ENCODE data around the gene GSDME.

GSDME gene

DNA sequence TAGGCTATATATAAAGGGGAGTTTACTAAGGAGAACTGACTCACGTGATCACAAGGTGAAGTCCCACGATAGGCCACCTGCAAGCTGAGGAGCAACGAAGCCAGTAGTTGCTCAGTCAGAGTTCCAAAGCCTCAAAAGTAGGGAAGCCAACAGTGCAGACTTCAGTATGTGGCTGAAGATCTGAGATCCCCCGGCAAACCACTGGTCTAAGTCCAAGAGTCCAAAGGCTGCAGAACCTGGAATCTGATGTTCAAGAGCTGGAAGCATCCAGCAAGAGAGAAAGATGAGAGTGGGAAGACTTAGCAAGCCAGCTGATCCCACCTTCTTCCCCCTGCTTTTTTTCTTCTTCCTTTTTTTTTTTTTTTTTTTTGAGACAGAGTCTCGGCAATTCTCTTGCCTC, 27.0 kb upstream of the GSDME start:
- Histone ChIP-seq H3K36me3 (ENCODE audit: control insufficient read depth in 2 of 2, insufficient read depth in 1 of 2, low read length in 2 of 2) (no peaks in the 10 kb centered on the region), H3K9me3 (ENCODE audit: control insufficient read depth, insufficient read depth, low read depth, low read length) (no peaks in the 10 kb centered on the region), H3K27ac (ENCODE audit: extremely low read depth, low read depth, low read length) (no peak overlapping the region), H3K4me3 (ENCODE audit: low read depth, low read length) (no peak overlapping the region), H3K4me1 (ENCODE audit: control insufficient read depth, insufficient read depth, low read length) (no peaks in the 10 kb centered on the region)
- ChIA-PET CTCF (interaction anchor here (0.6 to 1.7 kb wide), 3 partner anchors 28 to 314 kb away, joined by 3 to 9 read pairs (median 4); no protein-coding TSS in a partner anchor), POLR2A (interaction anchor here (0.7 kb wide), 1 partner anchor 26 kb away, joined by 4 read pairs; no protein-coding TSS in a partner anchor)
- TF ChIP-seq HOXA7 (CRISPR knock-in tag; IDR thresholded peaks at IDR 0.05; ENCODE audit: borderline replicate concordance) (no peak), ZNF768 (tag by site-specific recombination; IDR thresholded peaks at IDR 0.05) (no peak)

DNA sequence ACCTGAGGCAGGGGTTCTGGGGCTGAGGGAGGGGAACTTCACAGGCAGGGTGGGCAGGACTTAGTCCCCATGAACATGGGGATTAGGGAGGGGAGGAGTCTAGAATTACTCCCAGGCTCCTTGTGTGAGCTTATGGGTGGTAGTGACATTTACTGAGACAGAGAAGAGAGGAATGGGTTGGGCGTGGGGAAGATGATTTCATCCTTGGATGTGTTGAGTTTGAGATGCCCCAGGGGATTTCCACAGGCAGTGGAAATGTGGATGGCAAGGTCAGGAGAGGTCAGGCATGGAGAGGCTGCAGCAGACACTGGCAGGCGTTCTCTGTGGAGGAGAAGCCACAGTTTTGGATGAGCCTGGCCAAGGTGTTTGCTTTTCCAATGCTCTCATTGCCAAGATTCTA, 26.4 kb upstream of the GSDME start:
- H3K4me1 ChIP-seq (ENCODE audit: control insufficient read depth, insufficient read depth, low read length) = no peaks in the 10 kb centered on the region
- no peak overlapping the region for H3K4me3 ChIP-seq (ENCODE audit: low read depth, low read length)
- H3K27ac ChIP-seq (ENCODE audit: extremely low read depth, low read depth, low read length) = no peak overlapping the region
- no peaks in the 10 kb centered on the region for H3K9me3 ChIP-seq (ENCODE audit: control insufficient read depth, insufficient read depth, low read depth, low read length)
- CTCF ChIA-PET = interaction anchor here (0.6 to 1.7 kb wide), 5 partner anchors 8 to 315 kb away, joined by 3 to 10 read pairs (median 4); no protein-coding TSS in a partner anchor
- TF ChIP-seq ZNF354C (tag by site-specific recombination; IDR thresholded peaks at IDR 0.05; ENCODE audit: borderline replicate concordance, low read depth) = no peak
- TF ChIP-seq, protein P1, sequence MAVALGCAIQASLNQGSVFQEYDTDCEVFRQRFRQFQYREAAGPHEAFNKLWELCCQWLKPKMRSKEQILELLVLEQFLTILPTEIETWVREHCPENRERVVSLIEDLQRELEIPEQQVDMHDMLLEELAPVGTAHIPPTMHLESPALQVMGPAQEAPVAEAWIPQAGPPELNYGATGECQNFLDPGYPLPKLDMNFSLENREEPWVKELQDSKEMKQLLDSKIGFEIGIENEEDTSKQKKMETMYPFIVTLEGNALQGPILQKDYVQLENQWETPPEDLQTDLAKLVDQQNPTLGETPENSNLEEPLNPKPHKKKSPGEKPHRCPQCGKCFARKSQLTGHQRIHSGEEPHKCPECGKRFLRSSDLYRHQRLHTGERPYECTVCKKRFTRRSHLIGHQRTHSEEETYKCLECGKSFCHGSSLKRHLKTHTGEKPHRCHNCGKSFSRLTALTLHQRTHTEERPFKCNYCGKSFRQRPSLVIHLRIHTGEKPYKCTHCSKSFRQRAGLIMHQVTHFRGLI (tag by site-specific recombination; IDR thresholded peaks at IDR 0.05) = no peak
- TF ChIP-seq, protein P2, sequence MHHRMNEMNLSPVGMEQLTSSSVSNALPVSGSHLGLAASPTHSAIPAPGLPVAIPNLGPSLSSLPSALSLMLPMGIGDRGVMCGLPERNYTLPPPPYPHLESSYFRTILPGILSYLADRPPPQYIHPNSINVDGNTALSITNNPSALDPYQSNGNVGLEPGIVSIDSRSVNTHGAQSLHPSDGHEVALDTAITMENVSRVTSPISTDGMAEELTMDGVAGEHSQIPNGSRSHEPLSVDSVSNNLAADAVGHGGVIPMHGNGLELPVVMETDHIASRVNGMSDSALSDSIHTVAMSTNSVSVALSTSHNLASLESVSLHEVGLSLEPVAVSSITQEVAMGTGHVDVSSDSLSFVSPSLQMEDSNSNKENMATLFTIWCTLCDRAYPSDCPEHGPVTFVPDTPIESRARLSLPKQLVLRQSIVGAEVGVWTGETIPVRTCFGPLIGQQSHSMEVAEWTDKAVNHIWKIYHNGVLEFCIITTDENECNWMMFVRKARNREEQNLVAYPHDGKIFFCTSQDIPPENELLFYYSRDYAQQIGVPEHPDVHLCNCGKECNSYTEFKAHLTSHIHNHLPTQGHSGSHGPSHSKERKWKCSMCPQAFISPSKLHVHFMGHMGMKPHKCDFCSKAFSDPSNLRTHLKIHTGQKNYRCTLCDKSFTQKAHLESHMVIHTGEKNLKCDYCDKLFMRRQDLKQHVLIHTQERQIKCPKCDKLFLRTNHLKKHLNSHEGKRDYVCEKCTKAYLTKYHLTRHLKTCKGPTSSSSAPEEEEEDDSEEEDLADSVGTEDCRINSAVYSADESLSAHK (tag by site-specific recombination; IDR thresholded peaks at IDR 0.05) = no peak
- no peak for TF ChIP-seq ZNF558 (tag by site-specific recombination; IDR thresholded peaks at IDR 0.05)
- TF ChIP-seq, protein P3, sequence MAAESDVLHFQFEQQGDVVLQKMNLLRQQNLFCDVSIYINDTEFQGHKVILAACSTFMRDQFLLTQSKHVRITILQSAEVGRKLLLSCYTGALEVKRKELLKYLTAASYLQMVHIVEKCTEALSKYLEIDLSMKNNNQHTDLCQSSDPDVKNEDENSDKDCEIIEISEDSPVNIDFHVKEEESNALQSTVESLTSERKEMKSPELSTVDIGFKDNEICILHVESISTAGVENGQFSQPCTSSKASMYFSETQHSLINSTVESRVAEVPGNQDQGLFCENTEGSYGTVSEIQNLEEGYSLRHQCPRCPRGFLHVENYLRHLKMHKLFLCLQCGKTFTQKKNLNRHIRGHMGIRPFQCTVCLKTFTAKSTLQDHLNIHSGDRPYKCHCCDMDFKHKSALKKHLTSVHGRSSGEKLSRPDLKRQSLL (tag by site-specific recombination; IDR thresholded peaks at IDR 0.05) = no peak
- TF ChIP-seq, protein P4, sequence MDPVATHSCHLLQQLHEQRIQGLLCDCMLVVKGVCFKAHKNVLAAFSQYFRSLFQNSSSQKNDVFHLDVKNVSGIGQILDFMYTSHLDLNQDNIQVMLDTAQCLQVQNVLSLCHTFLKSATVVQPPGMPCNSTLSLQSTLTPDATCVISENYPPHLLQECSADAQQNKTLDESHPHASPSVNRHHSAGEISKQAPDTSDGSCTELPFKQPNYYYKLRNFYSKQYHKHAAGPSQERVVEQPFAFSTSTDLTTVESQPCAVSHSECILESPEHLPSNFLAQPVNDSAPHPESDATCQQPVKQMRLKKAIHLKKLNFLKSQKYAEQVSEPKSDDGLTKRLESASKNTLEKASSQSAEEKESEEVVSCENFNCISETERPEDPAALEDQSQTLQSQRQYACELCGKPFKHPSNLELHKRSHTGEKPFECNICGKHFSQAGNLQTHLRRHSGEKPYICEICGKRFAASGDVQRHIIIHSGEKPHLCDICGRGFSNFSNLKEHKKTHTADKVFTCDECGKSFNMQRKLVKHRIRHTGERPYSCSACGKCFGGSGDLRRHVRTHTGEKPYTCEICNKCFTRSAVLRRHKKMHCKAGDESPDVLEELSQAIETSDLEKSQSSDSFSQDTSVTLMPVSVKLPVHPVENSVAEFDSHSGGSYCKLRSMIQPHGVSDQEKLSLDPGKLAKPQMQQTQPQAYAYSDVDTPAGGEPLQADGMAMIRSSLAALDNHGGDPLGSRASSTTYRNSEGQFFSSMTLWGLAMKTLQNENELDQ (tag by site-specific recombination; IDR thresholded peaks at IDR 0.05; ENCODE audit: low read depth) = no peak
- no peak for TF ChIP-seq ZNF530 (tag by site-specific recombination; IDR thresholded peaks at IDR 0.05; ENCODE audit: low read depth)
- TF ChIP-seq ZSCAN30 (tag by site-specific recombination; IDR thresholded peaks at IDR 0.05) = no peak
- no peak for TF ChIP-seq OSR2 (tag by site-specific recombination; IDR thresholded peaks at IDR 0.05)
- TF ChIP-seq, protein P5, sequence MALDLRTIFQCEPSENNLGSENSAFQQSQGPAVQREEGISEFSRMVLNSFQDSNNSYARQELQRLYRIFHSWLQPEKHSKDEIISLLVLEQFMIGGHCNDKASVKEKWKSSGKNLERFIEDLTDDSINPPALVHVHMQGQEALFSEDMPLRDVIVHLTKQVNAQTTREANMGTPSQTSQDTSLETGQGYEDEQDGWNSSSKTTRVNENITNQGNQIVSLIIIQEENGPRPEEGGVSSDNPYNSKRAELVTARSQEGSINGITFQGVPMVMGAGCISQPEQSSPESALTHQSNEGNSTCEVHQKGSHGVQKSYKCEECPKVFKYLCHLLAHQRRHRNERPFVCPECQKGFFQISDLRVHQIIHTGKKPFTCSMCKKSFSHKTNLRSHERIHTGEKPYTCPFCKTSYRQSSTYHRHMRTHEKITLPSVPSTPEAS (tag by site-specific recombination; IDR thresholded peaks at IDR 0.05) = no peak
- TF ChIP-seq, protein P6, sequence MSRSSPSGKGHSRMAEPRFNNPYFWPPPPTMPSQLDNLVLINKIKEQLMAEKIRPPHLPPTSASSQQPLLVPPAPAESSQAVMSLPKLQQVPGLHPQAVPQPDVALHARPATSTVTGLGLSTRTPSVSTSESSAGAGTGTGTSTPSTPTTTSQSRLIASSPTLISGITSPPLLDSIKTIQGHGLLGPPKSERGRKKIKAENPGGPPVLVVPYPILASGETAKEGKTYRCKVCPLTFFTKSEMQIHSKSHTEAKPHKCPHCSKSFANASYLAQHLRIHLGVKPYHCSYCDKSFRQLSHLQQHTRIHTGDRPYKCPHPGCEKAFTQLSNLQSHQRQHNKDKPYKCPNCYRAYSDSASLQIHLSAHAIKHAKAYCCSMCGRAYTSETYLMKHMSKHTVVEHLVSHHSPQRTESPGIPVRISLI (tag by site-specific recombination; IDR thresholded peaks at IDR 0.05) = no peak
- TF ChIP-seq ZNF777 (tag by site-specific recombination; IDR thresholded peaks at IDR 0.05; ENCODE audit: borderline replicate concordance) = no peak
- no peak for TF ChIP-seq ZNF2 (tag by site-specific recombination; IDR thresholded peaks at IDR 0.05)
- TF ChIP-seq ZNF121 (tag by site-specific recombination; IDR thresholded peaks at IDR 0.05) = no peak
- no peak for TF ChIP-seq ZFP41 (tag by site-specific recombination; IDR thresholded peaks at IDR 0.05; ENCODE audit: borderline replicate concordance)
- no peak for TF ChIP-seq ZBTB21 (tag by site-specific recombination; IDR thresholded peaks at IDR 0.05)
- no peak for TF ChIP-seq RBAK (tag by site-specific recombination; IDR thresholded peaks at IDR 0.05)
- no peak for TF ChIP-seq GLI4 (tag by site-specific recombination; IDR thresholded peaks at IDR 0.05)
- TF ChIP-seq ZNF843 (tag by site-specific recombination; IDR thresholded peaks at IDR 0.05) = no peak
- POLR2A ChIA-PET = no interaction called here
- H3K36me3 ChIP-seq (ENCODE audit: control insufficient read depth in 2 of 2, insufficient read depth in 1 of 2, low read length in 2 of 2) = no peaks in the 10 kb centered on the region

Measured in HEK293 (cell line).